Middle frontal gyrus (tissue), 1 donor: ENCODE measurements around the gene FSCN2.

Source experiments
- DNase-seq: peaks from one replicate; pipeline ENCODE4 v3.0.0-alpha.2; 2015; ENCODE audit warnings: low spot score; ENCODE audit errors: extremely low spot score

FSCN2 gene

DNA sequence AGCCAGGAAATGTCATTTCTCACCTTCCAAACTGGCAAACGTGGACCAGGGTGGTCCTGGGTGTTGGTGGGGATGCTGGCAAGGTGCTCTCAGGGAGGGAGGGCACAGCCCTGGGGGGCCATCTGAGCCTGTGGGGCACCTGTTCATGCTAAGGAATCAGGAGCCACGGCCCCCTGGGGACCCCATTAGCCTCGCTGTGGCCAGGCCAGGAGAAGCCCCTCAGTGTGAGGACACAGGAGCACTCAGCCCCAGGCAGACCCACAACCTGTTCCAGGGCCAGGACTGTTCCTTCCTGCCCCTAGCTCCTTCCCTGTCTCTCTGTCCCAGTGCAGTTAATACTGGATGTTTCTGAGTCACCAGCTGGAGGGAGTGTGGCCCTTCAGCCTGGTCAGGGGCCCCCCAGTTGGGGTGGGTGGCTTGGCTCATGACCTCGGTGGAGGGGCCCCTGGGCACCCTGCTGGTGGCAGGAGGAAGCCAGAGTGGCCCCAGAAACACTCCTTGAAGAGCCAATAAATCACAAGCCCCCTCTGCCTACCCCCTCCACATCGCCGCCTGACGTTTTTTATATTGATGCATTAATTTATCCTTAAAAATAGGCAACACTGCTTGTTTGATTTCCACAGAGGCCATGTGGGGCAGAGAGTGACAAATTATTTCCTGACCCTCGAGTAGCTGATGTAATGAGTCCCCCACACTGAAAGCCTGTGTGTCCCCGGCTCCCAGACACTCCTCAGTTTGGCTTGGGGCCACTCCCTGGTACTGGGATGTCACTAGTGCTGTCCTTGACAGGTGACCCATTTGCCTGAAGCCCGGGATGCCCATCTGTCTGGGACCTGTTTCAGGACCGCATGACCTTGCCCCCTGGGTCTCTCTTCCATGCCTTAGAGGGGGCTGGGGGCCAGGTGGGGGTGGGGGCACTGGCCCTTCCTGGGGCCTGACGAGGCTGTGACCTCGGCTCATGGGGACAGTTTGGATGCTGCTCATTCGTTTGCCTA is 37.9 kb upstream of the FSCN2 start:
- DNase-seq, result no peak

DNA sequence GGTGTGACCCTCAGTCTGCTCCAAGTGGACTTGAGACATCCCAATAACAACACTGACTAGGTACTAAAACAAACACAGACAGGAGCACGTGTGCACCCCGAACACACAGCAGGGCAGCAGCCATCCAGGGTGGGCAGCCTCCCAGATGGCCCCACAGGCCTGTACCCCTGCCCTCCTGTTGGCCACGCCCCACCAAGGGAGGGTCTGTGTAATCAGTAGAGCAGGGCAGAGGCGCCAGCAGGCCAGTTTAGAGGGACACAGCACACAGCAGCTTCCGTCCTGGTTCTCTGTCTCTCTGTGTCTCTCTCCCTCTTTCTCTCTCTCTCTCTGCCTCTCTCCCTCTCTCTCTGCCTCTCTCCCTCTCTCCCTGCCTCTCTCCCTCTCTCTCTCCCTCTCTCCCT is 37.0 kb upstream of the FSCN2 start:
- no peak for DNase-seq

DNA sequence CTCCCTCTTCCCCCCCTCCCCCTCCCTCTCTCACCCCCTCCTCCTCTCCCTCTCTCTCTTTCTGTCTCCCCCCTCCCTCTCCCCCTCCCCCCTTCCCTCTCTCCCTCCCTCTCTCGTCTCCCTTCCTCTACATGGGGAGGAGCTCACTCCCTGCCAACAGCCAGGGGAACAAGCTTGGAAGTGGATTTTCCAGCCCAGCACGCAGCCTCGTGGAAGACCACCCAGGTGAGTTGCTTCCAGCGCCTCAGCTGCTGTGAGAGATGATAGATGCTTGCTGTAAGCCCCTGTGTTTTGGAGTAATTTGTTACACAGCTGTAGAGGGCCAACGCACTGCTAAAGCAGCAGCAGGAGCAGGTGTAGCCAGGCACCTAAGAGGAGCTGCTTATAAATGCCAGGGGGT is 36.4 kb upstream of the FSCN2 start:
- DNase-seq, result no peak

DNA sequence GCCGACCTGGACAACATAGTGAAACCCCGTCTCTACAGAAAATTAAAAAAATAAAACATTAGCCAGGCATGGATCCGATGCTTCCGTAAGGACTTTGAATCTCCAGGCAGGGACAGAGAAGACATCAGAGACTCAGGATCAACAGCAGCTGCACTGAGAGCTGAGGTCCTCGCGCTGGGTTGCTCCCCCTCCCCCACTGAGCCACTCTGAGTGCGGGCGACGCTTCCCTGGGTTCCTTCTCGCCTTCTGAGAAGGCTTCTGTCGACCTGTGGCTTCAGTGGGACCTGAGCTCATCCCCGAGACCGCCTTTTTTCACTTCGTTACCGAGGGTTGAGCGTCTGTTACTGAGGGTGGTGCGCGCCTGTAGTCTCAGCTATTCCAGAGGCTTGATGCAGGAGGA is 36.0 kb upstream of the FSCN2 start:
- no peak for DNase-seq

DNA sequence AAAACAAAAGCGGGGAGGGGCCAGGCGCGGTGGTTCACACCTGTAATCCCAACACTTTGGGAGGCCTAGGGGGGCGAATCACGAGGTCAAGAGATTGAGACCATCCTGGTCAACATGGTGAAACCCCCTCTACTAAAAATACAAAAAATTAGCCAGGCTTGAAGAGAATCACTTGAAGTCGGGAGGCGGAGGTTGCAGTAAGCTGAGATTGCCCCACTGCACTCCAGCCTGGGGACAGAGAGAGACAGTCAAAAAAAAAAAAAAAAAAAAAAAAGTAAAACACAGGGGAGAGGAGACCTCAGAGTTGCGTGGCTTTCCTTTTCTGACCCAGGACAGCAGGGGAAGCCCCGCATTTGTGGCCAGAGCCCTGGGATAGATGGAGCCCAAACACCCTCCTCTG is 35.5 kb upstream of the FSCN2 start:
- no peak for DNase-seq

DNA sequence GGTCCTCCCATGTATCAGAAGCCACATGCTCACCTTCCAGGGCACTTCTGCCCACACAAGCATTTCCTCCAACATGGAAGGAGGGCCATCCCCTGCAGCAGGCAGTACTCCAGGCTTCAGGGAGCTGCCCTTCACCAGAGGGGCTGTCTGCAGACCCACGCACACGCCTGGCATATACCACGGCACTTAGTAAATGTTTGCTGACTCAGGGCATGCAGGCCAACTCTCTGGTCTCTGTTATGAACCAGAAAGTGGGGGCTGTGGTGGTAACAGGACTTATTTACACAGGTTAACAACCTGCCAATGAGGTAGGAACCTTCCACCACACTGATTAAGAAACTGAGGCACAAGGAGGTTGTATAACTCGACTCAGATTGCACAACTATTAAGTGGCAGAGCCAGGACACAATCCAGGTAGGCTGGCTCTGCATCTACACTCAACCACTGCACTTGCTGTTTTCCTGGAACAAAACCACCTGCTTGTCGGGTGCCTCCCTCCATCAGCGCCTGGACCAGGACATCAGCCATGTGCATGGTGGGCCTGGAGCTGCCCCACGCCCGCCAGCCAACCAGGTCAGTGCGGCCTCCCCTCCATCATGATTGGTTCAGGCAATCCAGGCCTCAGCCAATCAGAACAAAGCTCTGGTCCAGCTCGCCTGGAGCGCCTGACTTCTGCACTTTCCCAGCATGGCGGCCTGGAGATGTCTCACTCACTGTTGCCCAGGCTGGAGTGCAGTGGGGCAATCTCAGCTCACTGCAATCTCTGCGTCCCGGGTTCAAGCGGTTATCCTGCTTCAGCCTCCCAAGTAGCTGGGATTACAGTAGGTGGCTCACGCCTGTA is 34.8 kb upstream of the FSCN2 start:
- DNase-seq, result no peak

DNA sequence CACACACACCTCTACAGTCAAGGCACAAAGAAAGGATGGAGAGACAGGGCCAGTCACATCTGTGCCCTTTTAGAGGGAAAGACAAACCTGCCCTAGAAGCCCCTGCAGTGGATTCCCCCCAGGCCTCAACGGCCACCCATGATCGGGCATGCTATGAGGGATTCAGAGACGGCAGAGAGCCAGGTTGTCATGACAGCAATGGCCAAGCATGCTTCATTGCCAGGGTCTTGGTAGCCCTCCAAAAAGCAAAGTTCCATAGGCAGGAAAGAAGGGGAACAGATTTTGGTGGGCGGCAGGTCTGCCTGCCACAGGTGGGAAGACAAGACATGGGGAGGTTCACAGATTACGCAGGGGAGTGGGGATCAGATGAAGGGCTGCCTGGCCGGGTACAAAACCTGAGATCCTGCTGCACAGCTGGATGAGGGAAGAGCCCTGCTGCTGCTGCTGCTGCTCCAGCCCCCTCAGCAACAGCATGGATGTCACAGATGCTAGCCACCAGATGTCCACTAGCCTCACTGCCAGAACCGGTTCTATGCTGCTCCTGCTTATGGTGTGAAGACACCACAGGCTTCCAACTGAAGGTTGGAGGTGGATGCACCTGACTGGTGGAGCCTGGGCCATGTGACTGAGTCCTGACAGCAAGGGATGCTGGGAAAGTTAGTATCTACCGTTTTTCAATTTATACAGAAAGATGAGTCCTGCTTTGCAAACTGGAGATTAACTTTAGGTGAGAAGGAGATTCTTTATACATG is 33.4 kb upstream of the FSCN2 start:
- peak; percentile 33 for DNase-seq

DNA sequence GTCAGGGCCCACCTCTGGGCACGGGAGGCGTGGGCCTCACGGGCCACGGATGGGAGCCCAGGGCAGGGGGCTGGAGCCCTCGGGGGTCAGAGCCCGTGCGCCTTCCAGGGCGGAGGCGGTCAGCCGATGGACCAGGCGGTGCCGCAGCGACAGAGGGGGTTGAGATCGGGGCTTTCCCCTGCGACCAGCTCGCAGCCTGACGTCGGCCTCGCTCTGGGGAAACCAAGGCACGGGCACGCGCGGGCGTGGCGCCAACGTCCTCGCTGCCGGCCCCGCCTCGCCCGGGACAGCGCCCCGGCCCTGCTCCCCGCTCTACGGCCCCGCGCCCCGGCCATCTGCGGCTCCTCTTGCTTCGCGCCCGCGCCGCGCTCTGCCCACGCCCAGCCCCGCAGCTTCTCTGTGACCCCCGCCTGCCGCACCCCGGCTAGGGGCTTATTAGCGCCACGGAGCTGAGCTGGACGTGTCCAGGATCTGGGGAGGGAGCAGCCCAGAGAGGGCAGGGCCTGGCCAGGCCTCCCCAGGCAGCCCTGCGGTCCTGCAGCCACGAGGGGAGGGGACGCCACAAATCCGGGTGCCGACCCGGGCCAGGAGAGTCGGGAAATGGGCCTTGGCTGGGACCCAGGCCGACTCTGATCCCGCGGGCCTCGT is 29.1 kb upstream of the FSCN2 start:
- DNase-seq, result no peak

DNA sequence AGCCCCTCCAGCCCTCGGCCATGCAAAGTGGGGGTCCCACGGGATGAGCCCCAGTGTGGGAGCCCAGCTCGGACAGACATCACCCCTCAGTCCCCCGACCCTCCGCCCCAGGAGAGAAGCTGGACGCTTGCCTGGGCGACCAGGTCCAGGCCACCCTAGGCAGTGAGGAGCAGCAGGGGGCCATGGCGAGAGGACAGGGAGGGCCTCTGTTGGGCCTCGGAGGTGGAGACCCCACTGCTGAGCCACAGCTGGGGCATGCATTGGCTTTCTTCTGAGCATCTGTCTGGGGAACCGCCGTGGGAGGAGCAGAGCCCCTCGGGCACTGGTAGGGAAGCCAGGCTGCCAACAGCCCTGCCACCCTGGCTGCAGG is 28.6 kb upstream of the FSCN2 start:
- DNase-seq, result no peak

DNA sequence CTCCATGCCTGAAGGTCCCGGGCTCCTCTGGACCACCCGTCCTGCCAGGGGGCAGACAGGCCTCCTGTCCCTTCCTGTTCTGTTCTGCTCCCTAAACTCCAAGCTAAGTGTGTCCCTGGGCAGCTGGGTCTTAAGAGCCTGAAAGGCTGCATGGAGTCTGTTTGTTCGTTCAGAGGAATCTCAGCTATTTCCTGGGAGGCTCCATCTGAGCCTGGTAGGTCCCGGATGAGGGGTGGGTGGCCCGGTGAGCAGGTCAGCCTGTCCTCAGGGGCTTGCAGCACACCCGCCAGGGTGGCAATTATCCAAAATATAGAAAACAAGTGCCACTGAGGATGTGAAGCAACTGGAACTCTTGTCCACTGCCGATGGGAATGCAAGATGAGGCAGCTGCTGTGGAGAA is 28.1 kb upstream of the FSCN2 start:
- no peak for DNase-seq

DNA sequence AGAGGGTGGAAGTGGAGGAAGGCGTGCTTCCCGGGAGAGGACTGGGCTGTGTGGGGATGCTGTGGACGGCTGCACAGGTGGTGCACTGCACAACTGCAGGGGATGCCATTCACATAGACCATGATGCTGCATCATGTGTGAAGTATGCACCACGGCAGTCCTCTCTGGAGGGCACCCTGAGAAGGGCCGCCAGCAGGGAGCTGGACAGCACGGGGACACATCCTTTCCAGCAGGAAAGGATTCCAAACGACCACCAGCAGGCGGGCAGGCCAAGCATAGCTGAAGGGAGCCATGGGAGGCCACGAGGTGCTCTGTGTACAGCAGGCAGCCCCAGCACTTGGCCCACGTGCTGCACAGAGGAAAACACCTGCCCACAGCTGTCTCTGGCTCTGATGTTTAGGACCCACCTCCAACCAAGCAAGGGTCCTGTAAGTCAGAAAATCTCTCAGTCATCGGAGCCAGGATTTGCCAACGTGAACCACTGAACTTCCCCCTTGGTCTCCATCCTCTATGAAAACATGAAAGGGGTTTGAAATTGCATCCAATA is 25.6 kb upstream of the FSCN2 start:
- DNase-seq, result no peak

DNA sequence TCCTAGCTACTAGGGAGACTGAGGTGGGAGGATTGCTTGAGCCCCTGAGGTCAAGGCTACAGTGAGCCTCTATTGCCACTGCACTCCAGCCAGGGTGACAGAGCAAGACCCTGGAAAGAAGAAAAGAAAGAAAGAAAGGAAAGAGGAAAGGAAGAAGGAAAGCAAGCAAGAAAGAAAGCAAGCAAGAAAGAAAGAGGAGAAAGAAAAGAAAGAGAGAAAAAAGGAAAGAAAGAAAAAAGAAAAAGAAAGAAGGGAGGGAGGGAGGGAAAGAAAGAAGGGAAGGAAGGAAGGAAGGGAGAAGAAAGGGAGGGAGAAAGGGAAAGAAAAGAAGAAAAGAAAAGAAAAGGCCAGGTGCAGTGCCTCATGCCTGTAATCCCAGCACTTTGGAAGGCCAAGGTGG is 24.6 kb upstream of the FSCN2 start:
- no peak for DNase-seq

DNA sequence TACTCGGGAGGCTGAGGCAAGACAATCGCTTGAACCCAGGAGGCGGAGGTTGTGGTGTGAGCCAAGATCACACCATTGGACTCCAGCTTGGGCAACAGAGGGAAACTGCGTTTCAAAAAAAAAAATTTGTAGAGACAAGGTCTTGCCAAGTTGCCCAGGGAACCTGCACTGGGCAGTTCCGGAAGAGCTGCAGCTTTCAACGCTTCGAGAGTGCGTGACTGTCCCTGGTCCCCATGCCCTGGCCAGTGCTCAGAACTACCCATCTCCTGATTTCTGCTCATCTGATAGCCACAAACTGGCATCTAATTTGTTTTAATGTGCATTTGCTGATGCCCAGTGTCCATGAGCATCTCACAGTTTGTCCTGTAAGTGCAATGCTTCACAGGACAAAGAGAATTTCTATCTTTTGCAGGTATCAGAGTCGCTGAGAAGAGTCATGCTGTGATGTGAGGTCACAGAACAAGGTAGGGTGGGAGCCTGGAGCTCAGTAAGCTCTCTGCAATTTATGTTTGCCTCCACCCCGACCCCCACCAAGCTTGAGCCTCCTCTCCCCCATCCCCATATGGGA is 19.5 kb upstream of the FSCN2 start:
- no peak for DNase-seq

DNA sequence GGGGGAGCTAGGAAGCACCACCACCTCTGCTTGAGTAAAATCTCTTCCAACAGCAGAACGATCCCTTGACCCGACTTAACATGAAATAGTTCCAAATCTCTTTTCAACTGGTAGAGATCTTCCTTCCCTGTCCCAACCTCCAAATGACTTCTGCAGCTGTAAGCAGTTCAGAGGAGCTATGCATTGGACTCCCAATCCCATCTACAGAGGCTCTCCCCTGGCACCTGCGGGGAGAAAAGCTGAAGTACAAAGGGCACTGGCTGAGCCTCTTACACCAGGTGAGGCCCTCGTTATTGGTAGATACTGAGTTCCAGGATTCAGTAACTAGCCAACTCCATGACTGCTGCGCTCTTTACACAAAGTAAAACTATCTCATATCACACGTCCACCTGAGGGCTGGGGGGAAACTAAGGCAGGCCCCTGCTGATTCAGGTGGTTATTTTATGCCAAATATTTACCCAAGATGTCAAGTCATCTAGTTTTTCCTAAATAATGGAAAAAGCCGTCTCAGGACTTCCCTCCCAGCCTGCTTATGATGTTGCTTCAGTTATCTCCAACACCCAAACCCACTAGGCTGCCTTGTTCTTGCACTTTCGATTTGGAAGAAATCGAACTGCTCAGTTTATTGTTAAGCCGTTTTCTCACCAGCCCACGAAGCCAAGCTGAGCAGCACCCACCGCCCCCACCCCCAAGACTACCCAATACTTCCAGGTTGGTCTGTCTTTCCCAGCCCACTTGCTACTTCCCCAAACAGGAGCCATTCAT is 18.8 kb upstream of the FSCN2 start:
- DNase-seq, result no peak

DNA sequence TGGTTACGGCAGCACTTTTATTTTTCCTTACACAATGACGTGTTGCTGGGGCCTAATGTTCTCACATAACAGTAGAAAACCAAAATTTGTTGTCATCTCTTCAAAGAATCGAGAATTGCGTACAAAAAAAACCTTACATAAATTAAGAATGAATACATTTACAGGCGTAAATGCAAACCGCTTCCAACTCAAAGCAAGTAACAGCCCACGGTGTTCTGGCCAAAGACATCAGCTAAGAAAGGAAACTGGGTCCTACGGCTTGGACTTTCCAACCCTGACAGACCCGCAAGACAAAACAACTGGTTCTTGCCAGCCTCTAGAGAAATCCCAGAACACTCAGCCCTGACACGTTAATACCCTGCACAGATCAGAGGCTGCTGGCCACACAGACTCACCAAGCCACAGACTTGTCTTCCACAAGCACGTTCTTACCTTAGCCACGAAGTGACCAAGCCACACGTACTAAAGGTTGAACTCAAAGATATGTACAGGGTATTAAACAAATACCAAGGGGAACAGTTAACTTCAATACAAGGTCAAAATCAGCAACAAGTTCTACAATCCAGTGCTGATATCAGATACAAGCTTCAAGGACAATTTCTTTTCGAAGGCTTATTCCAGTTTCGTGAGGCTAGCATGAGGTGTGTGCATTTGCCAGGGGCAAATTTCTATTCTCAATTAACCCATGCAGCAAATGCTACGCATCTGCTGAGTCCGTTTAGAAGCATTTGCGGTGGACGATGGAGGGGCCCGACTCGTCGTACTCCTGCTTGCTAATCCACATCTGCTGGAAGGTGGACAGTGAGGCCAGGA is 18.0 kb upstream of the FSCN2 start:
- DNase-seq, result no peak

DNA sequence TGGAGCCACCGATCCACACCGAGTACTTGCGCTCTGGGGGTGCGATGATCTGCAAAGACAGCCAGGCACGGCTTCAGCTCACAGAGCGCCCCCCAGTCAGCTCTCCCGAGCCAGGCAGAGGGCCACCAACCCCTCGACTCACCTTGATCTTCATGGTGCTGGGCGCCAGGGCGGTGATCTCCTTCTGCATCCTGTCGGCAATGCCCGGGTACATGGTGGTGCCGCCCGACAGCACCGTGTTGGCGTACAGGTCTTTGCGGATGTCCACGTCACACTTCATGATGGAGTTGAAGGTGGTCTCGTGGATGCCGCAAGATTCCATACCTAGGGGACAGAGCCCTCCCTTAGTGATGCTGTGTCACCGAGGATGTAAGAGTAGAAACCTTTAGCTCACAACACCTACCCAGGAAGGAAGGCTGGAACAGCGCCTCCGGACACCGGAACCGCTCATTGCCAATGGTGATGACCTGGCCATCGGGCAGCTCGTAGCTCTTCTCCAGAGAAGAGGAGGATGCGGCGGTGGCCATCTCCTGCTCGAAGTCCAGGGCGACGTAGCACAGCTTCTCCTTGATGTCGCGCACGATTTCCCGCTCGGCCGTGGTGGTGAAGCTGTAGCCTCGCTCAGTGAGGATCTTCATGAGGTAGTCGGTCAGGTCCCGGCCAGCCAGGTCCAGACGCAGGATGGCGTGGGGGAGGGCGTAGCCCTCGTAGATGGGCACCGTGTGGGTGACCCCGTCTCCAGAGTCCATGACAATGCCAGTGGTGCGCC is 17.2 kb upstream of the FSCN2 start:
- no peak for DNase-seq

DNA sequence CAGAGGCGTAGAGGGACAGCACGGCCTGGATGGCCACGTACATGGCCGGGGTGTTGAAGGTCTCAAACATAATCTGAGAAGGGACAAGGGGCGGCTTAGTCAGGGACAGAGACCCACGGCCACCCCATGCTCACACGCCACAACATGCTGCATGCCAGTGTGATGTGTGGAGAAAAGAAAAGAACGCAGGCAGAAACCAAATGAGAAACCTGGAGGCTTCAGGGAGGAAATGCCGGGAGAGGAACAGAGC is 16.7 kb upstream of the FSCN2 start:
- DNase-seq, result no peak

DNA sequence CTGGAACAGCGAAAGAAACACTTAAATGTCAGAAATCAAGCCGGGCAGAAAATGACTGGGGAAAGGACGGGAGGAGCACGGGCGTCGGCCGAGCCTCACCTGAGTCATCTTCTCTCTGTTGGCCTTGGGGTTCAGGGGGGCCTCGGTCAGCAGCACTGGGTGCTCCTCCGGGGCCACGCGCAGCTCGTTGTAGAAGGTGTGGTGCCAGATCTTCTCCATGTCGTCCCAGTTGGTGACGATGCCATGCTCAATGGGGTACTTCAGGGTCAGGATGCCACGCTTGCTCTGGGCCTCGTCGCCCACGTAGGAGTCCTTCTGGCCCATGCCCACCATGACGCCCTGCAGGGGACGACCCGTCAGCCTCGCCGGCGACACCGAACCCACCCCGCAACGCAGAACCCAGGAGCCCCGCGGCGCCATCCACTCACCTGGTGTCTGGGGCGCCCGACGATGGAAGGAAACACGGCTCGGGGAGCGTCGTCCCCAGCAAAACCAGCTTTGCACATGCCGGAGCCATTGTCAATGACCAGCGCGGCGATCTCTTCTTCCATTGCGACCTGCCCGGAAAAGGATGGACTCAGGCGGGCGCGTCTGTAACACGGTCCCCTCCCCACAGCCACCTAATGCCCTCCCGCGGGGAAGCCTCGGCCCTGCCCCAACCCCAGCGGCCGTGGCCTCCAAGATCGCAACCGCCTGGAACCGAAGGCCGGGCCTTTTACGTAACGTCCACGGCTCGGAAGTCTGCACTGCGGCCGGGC is 16.2 kb upstream of the FSCN2 start:
- no peak for DNase-seq
